Measurements from ENCODE around the gene LAMA2.

LAMA2 gene

DNA sequence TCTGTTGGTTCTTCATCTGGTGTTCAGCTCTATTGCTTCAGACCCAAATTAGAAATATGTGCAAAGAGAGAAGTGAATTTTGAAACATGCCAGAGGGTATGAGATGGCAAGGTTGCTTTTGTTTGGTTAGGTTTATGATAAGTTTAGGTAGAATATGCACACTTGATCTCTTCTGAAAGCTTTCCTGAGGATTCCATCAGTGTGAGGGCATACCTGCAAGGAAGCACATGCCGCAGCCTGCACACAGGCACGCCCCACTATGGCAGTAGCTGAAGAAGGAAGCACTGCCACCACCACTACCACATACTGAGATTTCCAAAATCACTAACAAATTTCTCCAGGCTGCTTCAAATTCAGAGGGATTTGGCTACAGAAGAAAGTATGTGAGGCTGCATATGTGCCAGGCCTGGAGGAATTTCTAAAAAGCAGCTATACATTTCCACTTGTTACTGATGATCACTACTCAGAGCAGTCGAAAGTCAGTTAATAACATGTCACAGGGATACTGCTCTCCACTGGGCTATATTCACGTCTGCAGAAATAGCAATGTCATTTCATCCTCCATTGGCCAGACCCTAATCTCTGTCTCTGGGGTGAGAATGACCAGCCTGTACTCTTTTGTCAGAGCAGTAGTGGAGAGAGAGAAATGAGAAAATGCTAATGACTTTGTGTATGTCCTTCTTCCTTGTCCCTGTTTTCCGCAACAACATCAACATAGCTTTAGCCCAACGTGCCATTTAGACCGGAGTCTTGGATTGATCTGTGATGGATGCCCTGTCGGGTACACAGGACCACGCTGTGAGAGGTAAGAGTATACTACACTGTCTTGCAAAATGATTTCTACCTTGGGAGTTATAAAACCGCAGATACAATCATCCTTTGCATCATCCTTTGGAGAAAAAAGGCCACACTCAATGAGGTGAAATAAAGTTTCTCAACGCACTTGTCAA is 396.7 kb downstream of the LAMA2 start:
- DNase-seq = no peak

DNA sequence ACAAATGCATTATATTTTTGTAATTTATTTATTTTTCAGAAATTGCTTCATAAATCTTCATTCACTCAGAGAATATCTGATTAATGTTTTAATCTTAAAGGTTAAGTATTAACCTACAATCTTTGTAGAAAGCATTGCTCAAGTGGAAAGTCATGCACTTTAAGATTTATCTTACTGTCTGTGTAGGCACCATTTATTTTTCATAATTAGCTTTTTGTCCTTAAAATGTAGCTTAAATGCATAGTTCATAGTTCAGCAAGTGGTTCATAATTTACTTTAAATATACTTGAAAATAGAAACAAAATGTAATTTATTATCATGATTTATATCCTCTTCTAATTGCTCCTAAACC is 397.3 kb downstream of the LAMA2 start:
- DNase-seq = no peak

GRCh38 chr6:129280749-129281148 is 397.8 kb downstream of the LAMA2 start:
- DNase-seq = no peak

GRCh38 chr6:129281168-129281796 is 398.3 kb downstream of the LAMA2 start:
- DNase-seq = no peak

DNA sequence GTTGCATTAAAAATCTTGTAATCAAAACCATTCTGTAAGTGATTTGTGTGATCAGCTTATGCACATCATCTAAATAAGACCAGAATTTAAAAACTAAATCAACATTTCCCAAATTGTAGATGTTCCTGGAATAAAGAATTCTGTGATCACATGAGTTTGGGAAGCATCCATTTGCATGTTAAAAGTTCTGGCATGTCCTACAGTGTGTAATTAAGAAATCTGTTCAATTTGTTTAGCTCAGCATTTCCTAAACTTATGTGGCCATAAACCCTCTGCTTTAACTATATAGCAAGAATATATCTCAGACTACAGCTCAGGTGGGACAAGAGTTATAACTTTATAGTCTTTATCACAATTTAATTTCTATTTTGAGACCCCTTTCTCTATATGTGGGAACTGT is 399.1 kb downstream of the LAMA2 start:
- no peak for DNase-seq

- no peak for DNase-seq
Observed at GRCh38 chr6:129284225-129284624, 401.3 kb downstream of the LAMA2 start.

- no peak for DNase-seq
Observed at GRCh38 chr6:129287231-129288177, 404.6 kb downstream of the LAMA2 start.

GRCh38 chr6:129289442-129289841 is 406.5 kb downstream of the LAMA2 start:
- no peak for DNase-seq

GRCh38 chr6:129292836-129293235 is 409.9 kb downstream of the LAMA2 start:
- DNase-seq = no peak

- no peak for DNase-seq
Observed at GRCh38 chr6:129297592-129297991, 414.7 kb downstream of the LAMA2 start.

DNA sequence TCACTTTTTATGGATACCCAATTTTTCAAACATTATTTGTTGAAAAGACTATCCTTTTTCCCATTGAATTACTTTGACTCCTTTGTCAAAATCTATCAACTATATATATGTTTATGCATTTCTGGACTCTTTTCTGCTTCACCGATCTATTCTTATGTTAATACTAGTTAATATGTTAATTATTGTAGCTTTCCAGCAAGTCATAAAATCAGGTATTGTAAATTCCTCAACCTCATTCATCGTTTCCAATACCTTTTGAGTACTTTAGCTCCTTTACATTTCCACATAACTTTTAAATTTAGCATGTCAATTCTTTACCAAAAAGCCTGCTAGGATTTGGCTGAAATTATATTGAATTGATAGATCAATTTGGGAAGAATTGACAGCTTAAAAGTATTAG is 419.7 kb downstream of the LAMA2 start:
- DNase-seq = no peak

- DNase-seq = no peak
Observed at GRCh38 chr6:129306826-129307225, 423.9 kb downstream of the LAMA2 start.

GRCh38 chr6:129307845-129308244 is 424.9 kb downstream of the LAMA2 start:
- no peak for DNase-seq

DNA sequence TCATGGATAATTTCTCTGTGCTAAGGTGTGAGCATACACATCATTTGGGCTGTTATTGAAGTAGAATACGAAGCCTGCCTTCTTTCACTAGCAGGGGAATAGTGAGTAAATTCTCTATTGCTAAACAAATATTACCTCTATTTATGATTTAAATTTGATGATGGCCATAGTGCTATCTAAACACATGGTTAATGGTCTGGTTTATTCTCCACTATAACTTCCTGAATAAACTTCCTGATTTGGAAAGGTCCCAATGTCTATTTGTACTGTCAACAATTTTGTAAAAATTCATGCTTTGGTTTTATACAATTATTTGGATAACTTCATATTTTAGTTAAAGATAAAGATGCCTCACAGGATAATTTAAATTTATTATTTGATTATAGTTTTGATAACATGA is 426.2 kb downstream of the LAMA2 start:
- no peak for DNase-seq

DNA sequence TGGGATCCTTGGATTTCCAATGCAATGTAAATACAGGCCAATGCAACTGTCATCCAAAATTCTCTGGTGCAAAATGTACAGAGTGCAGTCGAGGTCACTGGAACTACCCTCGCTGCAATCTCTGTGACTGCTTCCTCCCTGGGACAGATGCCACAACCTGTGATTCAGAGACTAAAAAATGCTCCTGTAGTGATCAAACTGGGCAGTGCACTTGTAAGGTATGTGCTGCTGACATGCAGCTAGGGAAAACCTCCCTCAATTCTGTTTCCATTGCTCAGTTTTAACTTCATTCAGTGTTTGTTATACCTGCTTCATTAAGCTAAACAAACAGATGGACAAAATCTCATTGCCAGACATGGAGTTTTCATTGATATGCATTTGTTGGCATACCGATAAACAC is 429.9 kb downstream of the LAMA2 start:
- DNase-seq = no peak

- no peak for DNase-seq
Observed at GRCh38 chr6:129314575-129314974, 431.6 kb downstream of the LAMA2 start.

GRCh38 chr6:129317931-129318820 is 435.2 kb downstream of the LAMA2 start:
- no peak for DNase-seq

DNA sequence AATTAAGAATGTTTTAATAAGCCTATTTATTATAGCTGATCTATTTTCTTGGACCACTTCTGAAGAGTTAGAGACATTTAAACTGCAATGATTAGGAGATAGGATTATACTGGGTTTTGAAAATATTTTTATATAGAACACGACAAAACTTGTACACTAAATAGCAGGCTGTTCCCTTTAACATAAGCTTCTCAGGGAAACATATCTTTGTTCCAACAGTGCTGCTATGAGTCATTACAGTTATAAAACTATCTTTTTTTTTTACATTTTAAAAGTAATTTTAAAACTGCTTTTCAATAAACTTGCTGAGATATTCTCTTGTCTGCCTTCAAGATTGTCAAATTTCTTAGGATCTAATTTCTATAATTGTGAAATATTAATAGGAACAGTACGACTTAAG is 438.0 kb downstream of the LAMA2 start:
- no peak for DNase-seq

DNA sequence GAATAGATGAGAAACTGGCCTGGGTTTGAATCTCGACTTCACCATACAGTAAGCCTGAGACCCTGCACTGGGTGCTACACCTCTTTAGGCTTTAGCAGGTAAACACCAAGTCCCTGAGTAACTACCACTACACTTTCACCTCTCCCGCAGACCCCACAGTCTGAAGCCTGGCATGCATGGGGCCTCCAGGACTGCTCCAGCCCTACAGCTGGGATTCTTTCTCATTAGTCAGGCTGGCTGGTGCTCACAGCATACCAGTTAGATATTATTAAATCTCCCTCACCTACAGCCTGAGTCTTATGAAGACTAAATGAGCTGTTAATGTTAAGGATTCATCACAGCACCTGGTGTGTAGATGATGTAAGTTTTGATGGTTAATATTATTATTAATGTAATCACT is 438.4 kb downstream of the LAMA2 start:
- no peak for DNase-seq

DNA sequence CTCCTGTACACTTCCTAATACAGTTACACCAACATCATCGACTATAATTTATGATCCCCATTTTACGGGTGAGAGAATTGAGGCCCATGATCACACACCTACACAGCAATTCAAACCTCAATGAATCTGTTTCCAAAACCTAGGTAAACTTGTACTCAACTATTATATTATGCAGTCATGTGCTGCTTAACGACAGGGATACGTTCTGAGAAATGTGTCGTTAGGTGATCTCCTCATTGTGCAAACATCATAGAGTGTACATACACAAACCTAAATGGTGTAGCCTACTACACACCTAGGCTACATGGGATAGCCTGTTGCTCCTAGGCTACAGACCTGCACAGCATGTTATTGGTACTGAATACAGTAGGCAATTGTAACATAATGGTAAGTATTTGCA is 441.4 kb downstream of the LAMA2 start:
- no peak for DNase-seq

- DNase-seq = no peak
Observed at GRCh38 chr6:129329678-129330077, 446.7 kb downstream of the LAMA2 start.
